Endometrium (tissue), 2 donors: ENCODE data around the gene E2F3.
"Not testable (repeated sequence)": the region's sequence is repeated elsewhere in the genome, so short reads cannot be mapped to it uniquely, and the experiment has no call there.

Experiments
- FAIRE-seq: peaks from 2 replicates; lab custom pipeline; 2012; peaks lifted over from hg19 to GRCh38; lab: Jason Lieb, UNC
- donor health status: control.
- donor health status: control.

Gene E2F3

DNA sequence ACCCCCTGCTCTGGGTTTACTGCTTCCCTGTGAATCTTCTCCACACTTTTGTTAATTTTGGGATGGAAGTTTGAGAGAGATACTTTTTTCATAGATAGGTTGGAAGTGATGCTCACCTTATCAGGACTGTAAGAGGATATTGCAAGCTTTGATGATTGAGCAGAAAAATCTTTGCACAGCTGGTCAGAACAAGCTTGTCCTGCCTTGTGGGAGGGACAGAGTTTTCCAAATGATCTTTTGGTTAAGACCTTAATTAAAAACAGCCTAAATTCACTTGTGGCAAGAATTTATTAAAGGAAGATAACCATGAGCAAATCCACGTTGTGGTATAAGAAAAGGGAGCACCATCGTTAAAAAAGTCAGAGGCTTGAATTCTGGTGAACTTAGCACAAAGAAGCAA, 32.2 kb downstream of the E2F3 start:
- no peak for FAIRE-seq

DNA sequence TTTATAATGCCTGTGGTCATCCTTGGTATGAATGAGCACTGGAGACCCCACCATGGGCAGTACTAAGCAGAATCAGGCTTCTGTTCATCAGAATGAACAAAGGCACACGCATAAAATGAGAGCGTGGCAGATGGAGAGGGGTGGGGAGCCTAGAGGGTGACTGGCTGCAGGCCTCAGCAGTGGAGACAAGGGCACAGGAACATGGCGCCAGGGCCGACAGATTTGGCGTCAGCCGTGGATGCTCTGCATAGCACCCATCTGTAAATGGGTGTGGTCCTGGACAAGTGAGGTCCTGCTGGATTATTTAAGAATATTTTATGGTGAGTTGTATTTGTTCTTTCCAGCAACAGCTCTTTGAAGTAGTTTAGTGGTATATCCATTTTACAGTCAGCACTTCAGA, 33.1 kb downstream of the E2F3 start:
- FAIRE-seq, result no peak

GRCh38 chr6:20436719-20437118, 35.0 kb downstream of the E2F3 start:
- no peak for FAIRE-seq

DNA sequence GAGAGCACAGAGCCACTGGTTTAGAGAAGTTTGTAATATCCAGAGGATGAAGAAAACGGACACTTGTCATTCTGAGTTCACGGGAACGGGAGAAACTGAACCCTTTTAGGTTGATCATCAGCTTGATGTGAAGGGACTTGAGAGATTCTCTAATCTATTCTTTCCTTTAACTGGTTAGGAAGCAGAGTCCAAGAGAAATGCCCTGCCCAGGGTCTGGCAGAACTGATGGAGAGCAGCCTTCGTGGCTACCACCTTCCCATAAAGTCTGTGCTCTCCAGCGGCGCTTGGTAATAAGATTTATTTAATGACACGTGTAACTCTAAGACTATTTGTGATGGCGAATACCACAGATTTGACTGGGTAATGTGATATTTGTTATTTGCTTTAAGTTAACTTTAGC, 36.0 kb downstream of the E2F3 start:
- no peak for FAIRE-seq

DNA sequence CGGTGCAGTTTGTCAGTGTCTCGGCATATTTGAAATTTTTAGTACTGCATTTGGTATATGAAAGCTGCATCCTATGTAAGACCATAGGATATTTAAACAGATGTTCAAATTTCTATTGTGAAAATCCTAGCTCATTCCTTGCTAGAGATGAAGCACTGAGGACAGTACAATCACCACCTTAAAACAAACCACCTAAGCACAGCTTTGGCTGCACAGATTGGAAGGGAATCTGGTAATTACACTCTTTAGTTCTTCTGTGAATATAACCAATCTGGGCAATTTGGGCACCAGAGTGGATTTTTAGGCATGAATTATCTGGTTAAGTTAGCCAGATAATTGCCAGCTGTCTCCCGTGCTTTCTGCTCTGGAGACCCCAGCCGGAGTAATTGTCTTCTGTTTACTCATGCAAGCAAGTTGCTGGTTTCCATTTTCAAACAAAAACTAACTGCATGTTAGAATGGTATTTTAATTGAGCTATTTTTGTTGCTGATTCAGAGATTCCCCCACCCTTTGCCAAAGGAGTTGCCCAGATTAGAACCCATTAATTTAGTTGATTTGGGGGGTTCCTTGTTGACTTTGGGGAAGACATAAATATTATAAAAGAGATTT, 36.9 kb downstream of the E2F3 start:
- no peak for FAIRE-seq

GRCh38 chr6:20439558-20439957, 37.9 kb downstream of the E2F3 start:
- FAIRE-seq, result no peak

DNA sequence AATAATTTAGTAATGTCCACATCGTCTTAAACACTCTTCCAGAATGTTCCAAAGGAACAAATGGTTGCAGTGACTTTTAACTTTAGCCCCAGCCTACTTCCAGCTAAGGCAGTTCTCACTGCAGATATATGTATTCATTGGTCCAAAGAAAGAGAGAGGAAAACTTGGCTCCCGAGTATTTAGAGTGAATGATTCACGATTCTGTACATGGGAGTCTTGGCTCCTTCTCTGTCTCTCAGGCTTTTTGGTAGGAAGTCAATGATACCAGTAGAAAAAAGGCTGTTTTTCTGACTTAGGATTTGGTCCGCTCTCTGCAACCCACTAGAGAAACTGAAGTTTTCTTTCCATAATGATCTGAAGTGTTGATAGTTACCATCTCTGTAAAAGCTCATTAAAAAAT, 38.6 kb downstream of the E2F3 start:
- no peak for FAIRE-seq

DNA sequence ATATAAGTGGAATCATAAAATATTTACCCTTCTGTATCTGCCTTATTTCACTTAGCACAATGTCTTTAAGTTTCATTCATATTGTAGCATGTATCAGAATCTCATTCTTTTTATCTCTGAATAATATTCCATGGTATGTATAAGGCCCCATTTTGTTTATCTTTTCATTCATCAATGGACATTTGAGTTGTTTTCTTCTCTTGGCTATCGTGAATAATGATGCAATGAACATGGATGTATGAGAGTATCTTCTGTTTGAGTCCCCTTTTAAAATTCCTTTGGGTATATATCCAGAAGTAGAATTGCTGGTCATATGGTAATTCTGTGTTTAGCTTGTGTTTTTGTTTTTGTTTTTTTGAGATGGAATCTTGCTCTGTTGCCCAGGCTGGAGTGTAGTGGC, 39.6 kb downstream of the E2F3 start:
- no peak for FAIRE-seq

DNA sequence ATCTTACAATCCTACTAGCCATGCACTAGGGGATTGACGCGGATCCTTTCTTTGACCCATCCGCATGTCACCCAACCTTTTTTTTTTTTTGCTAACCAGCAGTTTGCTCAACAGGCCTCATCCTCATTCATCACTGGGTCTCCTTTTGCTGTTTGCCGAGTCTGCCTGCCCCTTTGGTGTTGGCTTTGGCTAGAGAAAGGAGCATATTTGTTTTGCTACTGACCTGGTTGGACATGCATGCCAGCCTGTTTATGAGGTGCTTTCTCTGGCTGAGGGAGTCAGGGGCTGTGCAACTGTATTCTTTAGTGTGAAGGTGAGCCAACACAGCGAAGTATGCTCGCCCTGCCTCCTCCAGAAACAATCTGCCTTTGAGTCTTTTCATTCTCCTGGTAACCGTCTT, 40.2 kb downstream of the E2F3 start:
- no peak for FAIRE-seq

- no peak for FAIRE-seq
Measured at GRCh38 chr6:20444786-20445271, 43.1 kb downstream of the E2F3 start.

DNA sequence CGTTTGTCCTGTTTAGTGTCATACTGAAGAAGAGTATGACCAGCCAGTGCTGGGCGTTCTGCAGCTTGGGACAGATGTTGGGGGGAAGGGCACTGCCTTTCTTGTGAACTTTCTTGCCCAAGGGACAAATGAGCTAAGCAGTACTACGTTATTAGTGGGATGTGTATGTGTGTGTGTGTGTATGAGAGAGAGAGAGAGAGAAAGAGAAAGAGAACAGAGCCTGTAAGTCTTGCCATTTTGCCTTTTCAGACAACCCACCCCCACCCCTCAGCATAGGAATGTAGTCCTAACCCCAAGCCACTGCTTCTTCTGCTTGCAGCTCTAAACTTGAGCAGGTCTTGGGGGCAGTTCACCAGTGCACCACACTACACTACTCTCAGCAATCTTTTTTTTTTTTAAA, 45.5 kb downstream of the E2F3 start:
- no peak for FAIRE-seq

DNA sequence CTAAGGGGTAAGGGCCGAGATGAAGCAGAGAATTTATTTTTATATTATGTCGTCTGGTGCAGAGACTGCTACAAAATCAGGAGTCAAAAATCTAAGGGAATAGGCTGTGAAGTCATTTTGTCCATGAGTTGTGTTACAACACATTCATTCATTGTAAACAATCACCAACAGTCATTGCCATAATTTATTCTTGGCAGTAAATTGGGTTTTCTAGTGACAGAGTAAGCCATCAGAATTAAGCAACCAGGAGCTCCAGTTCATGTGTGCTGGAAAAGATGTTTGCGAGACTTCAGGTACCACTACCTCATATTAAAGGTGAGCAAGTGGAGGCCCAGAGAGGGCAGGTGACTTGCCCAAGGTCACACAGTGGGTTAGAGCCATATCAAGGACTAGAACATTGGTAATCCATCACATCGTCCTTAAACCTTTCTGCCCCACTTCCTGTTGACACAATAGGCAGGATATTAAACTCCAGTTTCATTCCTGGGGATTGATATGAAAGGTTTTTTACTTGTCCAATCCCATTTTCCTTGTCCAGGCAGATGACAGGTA, 46.0 kb downstream of the E2F3 start:
- no peak for FAIRE-seq

DNA sequence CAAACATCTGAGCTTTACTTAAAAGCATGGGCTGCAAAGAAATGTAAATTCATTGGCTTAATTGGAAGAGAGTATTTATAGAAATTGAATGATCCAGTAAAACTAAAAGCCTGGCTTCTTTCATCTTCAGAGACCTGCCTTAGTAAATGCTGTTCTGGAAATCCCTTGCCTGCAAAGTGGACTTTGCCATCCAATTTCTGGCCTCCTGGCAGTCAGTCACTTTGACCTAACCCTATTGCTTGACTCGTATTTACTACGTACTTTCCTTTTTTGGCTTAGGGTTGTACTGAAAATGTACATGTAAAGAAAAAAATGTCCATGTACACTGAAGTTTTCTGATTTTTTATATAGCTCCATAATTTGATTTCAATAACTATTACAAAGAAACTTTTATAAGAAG, 47.1 kb downstream of the E2F3 start:
- FAIRE-seq, result no peak

DNA sequence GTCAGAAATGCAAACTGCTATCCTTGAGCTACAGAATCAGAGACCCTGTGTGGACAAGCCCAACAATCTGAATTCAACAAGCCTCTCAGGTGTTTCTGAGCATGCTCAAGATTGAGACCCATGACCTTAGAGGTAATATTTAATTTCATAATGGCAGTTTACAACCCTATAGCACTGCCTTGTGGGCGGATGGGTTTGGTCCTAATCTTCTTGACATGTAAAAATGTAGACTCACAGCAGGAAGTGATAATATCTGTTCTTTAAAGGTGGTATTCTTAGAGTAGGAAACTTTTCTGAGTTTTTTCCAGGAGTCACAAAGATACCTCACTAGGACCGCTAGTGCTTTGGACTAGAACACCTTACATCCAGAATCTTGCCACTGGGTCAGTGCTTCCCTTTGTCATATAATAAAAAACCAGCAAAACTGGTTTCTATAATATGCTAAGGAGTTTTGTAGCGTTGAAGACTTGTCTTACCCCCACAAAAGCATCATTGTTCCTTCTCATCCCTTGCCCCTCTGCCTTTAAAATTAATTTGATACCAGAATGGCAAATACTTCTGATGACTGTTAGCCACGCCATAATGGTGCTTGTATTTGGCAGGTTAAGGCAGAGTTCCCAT, 52.6 kb downstream of the E2F3 start:
- no peak for FAIRE-seq

DNA sequence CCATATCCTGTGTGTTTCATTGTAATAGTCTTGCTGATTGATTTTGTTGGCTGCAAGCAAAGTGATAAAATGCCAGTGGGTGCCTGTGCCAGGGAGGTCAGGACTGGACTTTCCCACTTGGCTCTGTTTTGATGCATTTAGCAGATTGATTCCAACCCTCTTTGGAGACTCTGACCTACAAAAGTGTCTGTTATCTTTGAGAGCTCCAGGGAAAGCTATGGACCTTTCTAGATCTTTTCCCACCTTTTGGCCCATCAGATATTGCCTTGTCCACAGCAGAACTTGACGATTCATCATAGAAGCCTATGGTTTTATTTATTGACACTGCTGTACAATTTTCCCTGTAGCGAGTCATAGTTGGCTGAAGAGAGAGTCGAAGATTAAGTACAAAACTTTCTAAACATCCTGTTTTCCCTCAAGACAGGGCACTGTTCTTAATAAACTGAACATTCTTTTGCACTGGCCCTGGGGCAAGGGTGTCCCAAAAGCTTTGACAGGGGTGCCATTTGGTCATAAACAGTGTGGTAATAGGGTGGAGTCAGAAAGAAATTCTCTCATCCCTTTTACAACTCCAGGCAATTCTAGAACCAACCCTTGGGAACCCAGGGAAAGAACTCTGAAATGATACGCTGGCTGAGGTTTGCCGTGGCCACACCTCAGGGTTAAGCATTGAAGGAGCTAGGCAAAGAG, 53.7 kb downstream of the E2F3 start:
- FAIRE-seq, result no peak

- no peak for FAIRE-seq
Measured at GRCh38 chr6:20458027-20458894, 56.6 kb downstream of the E2F3 start.

GRCh38 chr6:20459682-20460081, 58.0 kb downstream of the E2F3 start:
- no peak for FAIRE-seq

- no peak for FAIRE-seq
Measured at GRCh38 chr6:20461576-20461975, 59.9 kb downstream of the E2F3 start.

DNA sequence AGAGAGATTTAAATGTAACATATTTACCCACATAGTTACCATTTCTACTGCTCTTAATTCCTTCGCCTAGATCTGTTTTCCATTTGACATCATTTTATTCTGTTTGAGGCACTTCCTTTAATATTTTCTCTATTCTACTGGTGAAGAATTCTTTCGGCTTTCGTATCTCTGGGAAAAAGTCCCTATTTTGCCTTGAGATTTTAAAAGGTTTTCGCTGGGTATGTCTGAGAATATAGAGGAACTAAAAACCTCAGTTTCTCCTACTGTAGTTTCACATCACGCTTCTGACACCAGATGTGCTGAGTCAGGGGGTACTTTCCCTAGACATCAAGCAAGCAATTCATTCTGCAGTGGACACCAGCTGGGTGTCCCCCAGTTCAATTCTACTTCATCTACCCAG, 61.7 kb downstream of the E2F3 start:
- FAIRE-seq, result no peak

GRCh38 chr6:20464041-20464440, 62.4 kb downstream of the E2F3 start:
- no peak for FAIRE-seq

DNA sequence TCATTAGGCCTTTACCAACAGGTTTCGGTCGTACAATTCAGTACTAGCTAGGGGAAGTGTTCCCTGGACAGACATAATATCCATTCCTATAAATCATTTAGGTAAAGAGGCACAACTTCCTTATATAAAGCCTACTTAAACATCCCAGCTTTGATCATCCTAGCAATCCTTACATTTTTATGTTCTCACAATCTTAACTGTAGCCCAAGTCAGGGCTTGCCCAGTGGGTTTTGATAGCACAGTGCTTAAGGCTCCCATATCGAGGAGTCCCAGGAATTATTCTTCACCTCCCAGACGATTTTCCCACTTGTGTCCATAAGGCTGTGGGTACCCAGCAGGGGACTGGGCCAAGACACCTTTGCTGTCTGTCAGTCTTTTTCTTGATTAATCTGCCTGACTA, 63.2 kb downstream of the E2F3 start:
- FAIRE-seq, result no peak

DNA sequence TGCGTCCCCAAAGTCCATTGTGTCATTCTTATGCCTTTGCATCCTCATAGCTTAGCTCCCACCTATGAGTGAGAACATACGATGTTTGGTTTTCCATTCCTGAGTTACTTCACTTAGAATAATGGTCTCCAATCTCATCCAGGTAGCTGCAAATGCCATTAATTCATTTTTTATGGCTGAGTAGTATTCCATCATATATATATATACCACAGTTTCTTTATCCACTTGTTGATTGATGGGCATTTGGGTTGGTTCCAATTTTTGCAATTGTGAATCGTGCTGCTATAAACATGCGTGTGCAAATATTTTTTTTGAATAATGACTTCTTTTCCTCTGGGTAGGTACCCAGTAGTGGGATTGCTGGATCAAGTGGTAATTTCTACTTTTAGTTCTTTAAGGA, 63.9 kb downstream of the E2F3 start:
- FAIRE-seq, result not testable (repeated sequence)
